Liver (tissue), 9 donors: ENCODE results near the gene ASB2. TPM values are rescaled to one million over a fixed set of nuclear protein-coding genes. Genes with fewer than 3 reads are reported as not detected.

ENCODE experiments used
- DNase-seq: peaks from one replicate; pipeline ENCODE4 v3.0.0-alpha.2; 2017; ENCODE audit warnings: low spot score
- H3K27ac ChIP-seq, 2 donors: one replicate each; pipeline ENCODE4 v1.7.0; 2013; ENCODE audit warnings: inconsistent platforms in 2 of 2, low read length in 2 of 2, control low read depth in 1 of 2, low read depth in 1 of 2, mild to moderate bottlenecking in 1 of 2
- H3K27me3 ChIP-seq, 4 donors: one replicate each; pipeline versions ENCODE4 v1.6.1 to v1.7.0; 2013; ENCODE audit warnings: low read length in 3 of 4, inconsistent platforms in 1 of 4, mild to moderate bottlenecking in 1 of 4, moderate library complexity in 1 of 4; ENCODE audit not compliant: control insufficient read depth in 4 of 4, insufficient read depth in 4 of 4
- H3K36me3 ChIP-seq, 4 donors: one replicate each; pipeline versions ENCODE4 v1.6.1 to v1.7.0; 2013; ENCODE audit warnings: low read length in 3 of 4, mild to moderate bottlenecking in 3 of 4, low read depth in 1 of 4, moderate library complexity in 1 of 4; ENCODE audit not compliant: control insufficient read depth in 4 of 4, insufficient read depth in 3 of 4
- H3K4me1 ChIP-seq, 4 donors: one replicate each; pipeline versions ENCODE4 v1.6.1 to v1.7.0; 2013; ENCODE audit warnings: low read length in 3 of 4, mild to moderate bottlenecking in 3 of 4, moderate library complexity in 1 of 4; ENCODE audit not compliant: control insufficient read depth in 4 of 4, insufficient read depth in 4 of 4
- H3K4me3 ChIP-seq, 3 donors: one replicate each; pipeline versions ENCODE4 v1.6.1 to v1.7.0; 2013; ENCODE audit warnings: low read length in 3 of 3, control low read depth in 1 of 3, low read depth in 1 of 3, mild to moderate bottlenecking in 1 of 3
- H3K9ac ChIP-seq, 2 donors: one replicate each; pipeline ENCODE4 v1.7.0; 2013; ENCODE audit warnings: low read length in 2 of 2, mild to moderate bottlenecking in 2 of 2, moderate library complexity in 2 of 2, control low read depth in 1 of 2, low read depth in 1 of 2
- H3K9me3 ChIP-seq, 4 donors: one replicate each; pipeline versions ENCODE4 v1.6.1 to v1.7.0; 2013; ENCODE audit warnings: low read length in 3 of 4; ENCODE audit not compliant: control insufficient read depth in 4 of 4
- CTCF ChIP-seq: fragments of 150-350 bp; IDR thresholded peaks from 2 replicates; pipeline ENCODE4 v1.5.1; 2017; ENCODE audit warnings: improper control_type of control experiment, low read depth, low read length; ENCODE audit not compliant: missing input control
- EGR1 ChIP-seq, 2 donors: IDR thresholded peaks; 2 replicates each; pipeline ENCODE4 v1.6.1; 2016 to 2018; ENCODE audit warnings: antibody characterized with exemption in 2 of 2, low read depth in 2 of 2
- FOXA1 ChIP-seq: IDR thresholded peaks from 2 replicates; pipeline ENCODE4 v1.6.1; 2016; ENCODE audit warnings: antibody characterized with exemption
- FOXA2 ChIP-seq: IDR thresholded peaks from 2 replicates; pipeline ENCODE4 v1.6.1; 2016; ENCODE audit warnings: antibody characterized with exemption
- GABPA ChIP-seq, 2 donors: IDR thresholded peaks in 1 of 2; conservative IDR thresholded peaks in 1 of 2; 2 replicates each; pipeline ENCODE4 v1.6.1; 2016; ENCODE audit warnings: antibody characterized with exemption in 2 of 2, mild to moderate bottlenecking in 1 of 2, moderate library complexity in 1 of 2
- HNF4A ChIP-seq, 2 donors: conservative IDR thresholded peaks; 2 replicates each; pipeline ENCODE4 v1.6.1; 2016; ENCODE audit warnings: antibody characterized with exemption in 2 of 2, mild to moderate bottlenecking in 2 of 2
- HNF4G ChIP-seq: IDR thresholded peaks from 2 replicates; pipeline ENCODE4 v1.6.1; 2016; ENCODE audit warnings: antibody characterized with exemption
- JUND ChIP-seq, 2 donors: IDR thresholded peaks; 2 replicates each; pipeline ENCODE4 v1.6.1; 2016; ENCODE audit warnings: antibody characterized with exemption in 2 of 2
- MAX ChIP-seq: IDR thresholded peaks from 2 replicates; pipeline ENCODE4 v1.6.1; 2016; ENCODE audit warnings: antibody characterized with exemption
- NR2F2 ChIP-seq: IDR thresholded peaks from 2 replicates; pipeline ENCODE4 v1.6.1; 2016; ENCODE audit warnings: antibody characterized with exemption
- RAD21 ChIP-seq, 2 donors: IDR thresholded peaks; 2 replicates each; pipeline ENCODE4 v1.6.1; 2016; ENCODE audit warnings: antibody characterized with exemption in 2 of 2, mild to moderate bottlenecking in 2 of 2
- RXRA ChIP-seq, 2 donors: IDR thresholded peaks; 2 replicates each; pipeline ENCODE4 v1.6.1; 2017 to 2018; ENCODE audit warnings: antibody characterized with exemption in 2 of 2, mild to moderate bottlenecking in 1 of 2
- SP1 ChIP-seq: IDR thresholded peaks from 2 replicates; pipeline ENCODE4 v1.6.1; 2018; ENCODE audit warnings: antibody characterized with exemption, mild to moderate bottlenecking
- TAF1 ChIP-seq: conservative IDR thresholded peaks from 2 replicates; pipeline ENCODE4 v1.6.1; 2016; ENCODE audit warnings: antibody characterized with exemption, mild to moderate bottlenecking
- YY1 ChIP-seq: IDR thresholded peaks from 2 replicates; pipeline ENCODE4 v1.6.1; 2016; ENCODE audit warnings: antibody characterized with exemption, mild to moderate bottlenecking
- WGBS: extraction: QIAGEN DNeasy Blood & Tissue Kit; methylation state at CpG from one replicate; pipeline ENCODE4 v1.1.7; 2013; 5-methylcytosine and 5-hydroxymethylcytosine counted together
- polyA plus RNA-seq, 2 donors: library from polyadenylated mRNA; stranded (reverse) in 1 of 2; unstranded in 1 of 2; fragments of 200-250 nt in 1 of 2; fragments of >200 nt in 1 of 2; fragmentation: Nextera tagmentation in 1 of 2; extraction: Ambion mirVana in 1 of 2; gene quantifications; one replicate each; pipeline versions ENCODE4 v1.2.1 to v1.2.3, GENCODE V29; 2013 to 2015
- total RNA-seq, 2 donors: library from RNA; depleted of rRNA; stranded (reverse); fragments of >200 nt; gene quantifications; one replicate each; pipeline ENCODE4 v1.2.3, GENCODE V29; 2014
- TF ChIP-seq, protein P1 (sequence below): IDR thresholded peaks from 2 replicates; pipeline ENCODE4 v1.6.1; 2016; ENCODE audit warnings: antibody characterized with exemption
- TF ChIP-seq, protein P2 (sequence below): IDR thresholded peaks from 2 replicates; pipeline ENCODE4 v1.6.1; 2016; ENCODE audit warnings: antibody characterized with exemption
- TF ChIP-seq, protein P3 (sequence below): IDR thresholded peaks from 2 replicates; pipeline ENCODE4 v1.6.1; 2016; ENCODE audit warnings: antibody characterized with exemption, mild to moderate bottlenecking
- donor health status: healthy.
- donor health status: healthy.
- donor health status: healthy.
- donor health status: healthy.
- donor health status: healthy.

Gene ASB2
- total RNA-seq (under 1 TPM; 0.50 to 0.56 TPM), polyA plus RNA-seq (under 1 TPM; 0.18 to 0.27 TPM)

- no peak for DNase-seq
- WGBS = 48% methylated on average over 12 of the region's 12 CpGs
- no peak within 1 kb of the TSS for H3K27ac ChIP-seq
- no peaks in the 10 kb centered on the region for H3K36me3 ChIP-seq
- H3K9ac ChIP-seq = no peak within 1 kb of the TSS
- no peaks in the 10 kb centered on the region for H3K9me3 ChIP-seq
- TF ChIP-seq RAD21 (IDR thresholded peaks at IDR 0.05) (no peak), CTCF (no peak), NR2F2 (no peak), GABPA (IDR thresholded peaks at IDR 0.05 in 1 of 2, conservative IDR thresholded peaks at IDR 0.05 in 1 of 2) (no peak), HNF4A (conservative IDR thresholded peaks at IDR 0.05) (no peak), YY1 (no peak), FOXA1 (no peak), FOXA2 (no peak), RXRA (IDR thresholded peaks at IDR 0.05) (no peak), JUND (IDR thresholded peaks at IDR 0.05) (no peak), EGR1 (IDR thresholded peaks at IDR 0.05; ENCODE audit: low read depth in 2 of 2) (no peak), HNF4G (no peak), TAF1 (no peak), SP1 (no peak), MAX (no peak)
- TF ChIP-seq, protein P1, sequence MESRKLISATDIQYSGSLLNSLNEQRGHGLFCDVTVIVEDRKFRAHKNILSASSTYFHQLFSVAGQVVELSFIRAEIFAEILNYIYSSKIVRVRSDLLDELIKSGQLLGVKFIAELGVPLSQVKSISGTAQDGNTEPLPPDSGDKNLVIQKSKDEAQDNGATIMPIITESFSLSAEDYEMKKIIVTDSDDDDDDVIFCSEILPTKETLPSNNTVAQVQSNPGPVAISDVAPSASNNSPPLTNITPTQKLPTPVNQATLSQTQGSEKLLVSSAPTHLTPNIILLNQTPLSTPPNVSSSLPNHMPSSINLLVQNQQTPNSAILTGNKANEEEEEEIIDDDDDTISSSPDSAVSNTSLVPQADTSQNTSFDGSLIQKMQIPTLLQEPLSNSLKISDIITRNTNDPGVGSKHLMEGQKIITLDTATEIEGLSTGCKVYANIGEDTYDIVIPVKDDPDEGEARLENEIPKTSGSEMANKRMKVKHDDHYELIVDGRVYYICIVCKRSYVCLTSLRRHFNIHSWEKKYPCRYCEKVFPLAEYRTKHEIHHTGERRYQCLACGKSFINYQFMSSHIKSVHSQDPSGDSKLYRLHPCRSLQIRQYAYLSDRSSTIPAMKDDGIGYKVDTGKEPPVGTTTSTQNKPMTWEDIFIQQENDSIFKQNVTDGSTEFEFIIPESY = no peak
- TF ChIP-seq, protein P2, sequence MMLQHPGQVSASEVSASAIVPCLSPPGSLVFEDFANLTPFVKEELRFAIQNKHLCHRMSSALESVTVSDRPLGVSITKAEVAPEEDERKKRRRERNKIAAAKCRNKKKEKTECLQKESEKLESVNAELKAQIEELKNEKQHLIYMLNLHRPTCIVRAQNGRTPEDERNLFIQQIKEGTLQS = no peak
- TF ChIP-seq, protein P3, sequence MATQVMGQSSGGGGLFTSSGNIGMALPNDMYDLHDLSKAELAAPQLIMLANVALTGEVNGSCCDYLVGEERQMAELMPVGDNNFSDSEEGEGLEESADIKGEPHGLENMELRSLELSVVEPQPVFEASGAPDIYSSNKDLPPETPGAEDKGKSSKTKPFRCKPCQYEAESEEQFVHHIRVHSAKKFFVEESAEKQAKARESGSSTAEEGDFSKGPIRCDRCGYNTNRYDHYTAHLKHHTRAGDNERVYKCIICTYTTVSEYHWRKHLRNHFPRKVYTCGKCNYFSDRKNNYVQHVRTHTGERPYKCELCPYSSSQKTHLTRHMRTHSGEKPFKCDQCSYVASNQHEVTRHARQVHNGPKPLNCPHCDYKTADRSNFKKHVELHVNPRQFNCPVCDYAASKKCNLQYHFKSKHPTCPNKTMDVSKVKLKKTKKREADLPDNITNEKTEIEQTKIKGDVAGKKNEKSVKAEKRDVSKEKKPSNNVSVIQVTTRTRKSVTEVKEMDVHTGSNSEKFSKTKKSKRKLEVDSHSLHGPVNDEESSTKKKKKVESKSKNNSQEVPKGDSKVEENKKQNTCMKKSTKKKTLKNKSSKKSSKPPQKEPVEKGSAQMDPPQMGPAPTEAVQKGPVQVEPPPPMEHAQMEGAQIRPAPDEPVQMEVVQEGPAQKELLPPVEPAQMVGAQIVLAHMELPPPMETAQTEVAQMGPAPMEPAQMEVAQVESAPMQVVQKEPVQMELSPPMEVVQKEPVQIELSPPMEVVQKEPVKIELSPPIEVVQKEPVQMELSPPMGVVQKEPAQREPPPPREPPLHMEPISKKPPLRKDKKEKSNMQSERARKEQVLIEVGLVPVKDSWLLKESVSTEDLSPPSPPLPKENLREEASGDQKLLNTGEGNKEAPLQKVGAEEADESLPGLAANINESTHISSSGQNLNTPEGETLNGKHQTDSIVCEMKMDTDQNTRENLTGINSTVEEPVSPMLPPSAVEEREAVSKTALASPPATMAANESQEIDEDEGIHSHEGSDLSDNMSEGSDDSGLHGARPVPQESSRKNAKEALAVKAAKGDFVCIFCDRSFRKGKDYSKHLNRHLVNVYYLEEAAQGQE = no peak
- no peaks in the 10 kb centered on the region for H3K27me3 ChIP-seq
- no peaks in the 10 kb centered on the region for H3K4me1 ChIP-seq
- no peak within 1 kb of the TSS for H3K4me3 ChIP-seq
Observed at GRCh38 chr14:93976477-93977057, at the start of gene ASB2. Gene ASB2, minus strand, starts transcription at chr14:93976570. Its CDS starts 12,031 bp downstream, at chr14:93964539.
